ENCODE measurements around the gene SH3PXD2A.
"Not testable (repeated sequence)": the region's sequence is repeated elsewhere in the genome, so short reads cannot be mapped to it uniquely, and the experiment has no call there.

Gene SH3PXD2A

GRCh38 chr10:103849880-103850571 lies 5.3 kb downstream of the SH3PXD2A start:
- DNase-seq = no peak

DNA sequence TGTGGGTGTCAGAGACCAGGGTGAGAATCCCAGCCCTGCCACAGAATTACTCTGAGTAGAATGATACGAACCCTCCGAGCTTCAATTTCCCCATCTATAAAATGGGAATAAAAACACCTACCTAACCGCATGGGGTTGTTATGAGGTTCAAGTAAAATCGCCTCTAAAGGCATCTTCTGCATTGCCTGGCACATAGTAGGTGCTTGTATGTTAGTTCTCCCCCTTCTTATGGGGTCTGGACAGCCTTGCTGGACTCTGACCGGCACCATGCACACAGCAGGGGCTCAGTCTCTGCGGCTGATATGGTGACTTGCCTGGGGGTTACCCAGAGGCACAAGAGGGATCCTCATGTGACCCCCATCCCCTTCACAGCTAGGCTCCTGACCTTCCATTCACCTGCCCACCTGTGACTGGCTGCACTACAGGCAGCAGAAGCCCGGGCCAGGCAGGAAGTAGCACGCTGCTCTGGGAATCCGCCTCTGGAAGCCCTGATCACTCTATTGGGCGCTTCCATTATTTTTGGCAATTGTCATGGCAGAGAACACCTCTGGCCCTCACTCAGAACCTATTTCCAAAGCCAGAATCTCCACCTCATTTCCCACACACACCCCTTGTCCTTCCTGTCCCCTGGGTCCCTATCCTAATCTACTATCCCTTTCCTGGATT lies 6.0 kb downstream of the SH3PXD2A start:
- DNase-seq = no peak

DNA sequence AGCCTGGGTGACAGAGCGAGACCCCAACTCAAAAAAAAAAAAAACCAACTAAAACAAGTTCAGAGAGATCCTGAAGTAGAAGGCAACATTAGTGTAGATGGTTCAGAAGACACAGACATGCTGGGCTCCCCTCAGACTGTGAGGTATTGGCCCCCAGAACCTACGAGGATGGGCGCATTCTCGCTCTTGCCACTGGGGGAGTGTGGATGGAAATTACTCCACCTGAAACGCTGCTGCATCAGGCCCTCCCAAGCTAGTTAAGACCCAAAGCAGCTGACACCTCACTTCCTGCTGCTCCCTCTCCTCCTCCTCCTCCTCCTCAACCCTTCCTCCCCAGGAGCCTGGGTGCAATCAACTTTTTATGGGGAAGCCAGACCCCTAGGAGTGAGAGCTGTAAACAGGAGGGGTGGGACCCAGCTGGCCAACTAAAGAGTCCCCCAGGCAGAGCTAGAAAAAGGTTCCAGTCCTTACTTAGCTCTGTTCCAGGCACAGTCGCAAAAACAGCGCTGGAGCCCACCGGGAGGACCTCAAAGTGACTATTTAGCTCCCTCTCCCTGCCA lies 7.4 kb downstream of the SH3PXD2A start:
- DNase-seq = no peak

- DNase-seq = no peak
Measured at GRCh38 chr10:103847346-103847745, 8.0 kb downstream of the SH3PXD2A start.

DNA sequence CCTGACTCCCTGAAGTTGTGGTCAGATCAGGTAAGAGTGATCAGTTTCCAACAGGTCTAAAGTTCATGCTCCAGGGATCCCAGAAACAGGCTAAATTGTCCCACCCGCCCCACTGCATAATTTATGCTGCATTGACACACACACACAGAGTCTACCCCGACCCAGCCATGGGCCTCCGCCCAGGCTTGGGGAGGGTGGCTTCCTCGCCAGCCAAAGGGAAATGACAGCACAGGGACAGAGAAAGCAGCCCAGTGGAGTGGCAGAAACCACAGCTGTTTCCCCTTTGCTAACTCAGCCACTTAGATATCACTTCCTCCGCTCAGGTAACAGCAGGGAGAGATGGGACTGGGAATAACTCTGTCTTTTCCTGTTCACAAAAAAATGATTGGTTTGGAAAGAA lies 9.4 kb downstream of the SH3PXD2A start:
- DNase-seq = peak; percentile 79

GRCh38 chr10:103845346-103845745 lies 10.0 kb downstream of the SH3PXD2A start:
- not testable (repeated sequence) for DNase-seq

- DNase-seq = no peak
Measured at GRCh38 chr10:103843854-103844570, 11.4 kb downstream of the SH3PXD2A start.

DNA sequence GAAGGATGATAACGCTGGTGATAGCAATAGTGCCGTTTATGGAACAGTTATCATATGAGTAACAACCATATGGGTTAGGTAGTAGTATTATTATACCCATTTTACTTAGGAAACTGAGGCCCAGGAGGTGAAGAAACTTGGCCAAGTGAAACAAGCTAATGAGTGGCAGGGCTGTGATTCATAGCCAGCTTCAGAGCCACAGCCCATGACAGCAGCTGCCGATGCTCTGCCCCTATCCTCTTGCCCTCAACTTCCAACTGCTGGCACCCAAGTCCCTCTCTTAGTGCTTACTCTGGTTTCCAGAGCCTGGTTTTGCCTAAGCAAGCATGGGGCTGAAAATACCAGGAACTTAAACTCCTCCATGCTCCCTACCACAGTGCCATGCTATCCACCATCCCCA lies 12.3 kb downstream of the SH3PXD2A start:
- DNase-seq = no peak

GRCh38 chr10:103842605-103843004 lies 12.8 kb downstream of the SH3PXD2A start:
- no peak for DNase-seq

GRCh38 chr10:103841519-103841918 lies 13.9 kb downstream of the SH3PXD2A start:
- no peak for DNase-seq

GRCh38 chr10:103840740-103841070 lies 14.7 kb downstream of the SH3PXD2A start:
- no peak for DNase-seq

DNA sequence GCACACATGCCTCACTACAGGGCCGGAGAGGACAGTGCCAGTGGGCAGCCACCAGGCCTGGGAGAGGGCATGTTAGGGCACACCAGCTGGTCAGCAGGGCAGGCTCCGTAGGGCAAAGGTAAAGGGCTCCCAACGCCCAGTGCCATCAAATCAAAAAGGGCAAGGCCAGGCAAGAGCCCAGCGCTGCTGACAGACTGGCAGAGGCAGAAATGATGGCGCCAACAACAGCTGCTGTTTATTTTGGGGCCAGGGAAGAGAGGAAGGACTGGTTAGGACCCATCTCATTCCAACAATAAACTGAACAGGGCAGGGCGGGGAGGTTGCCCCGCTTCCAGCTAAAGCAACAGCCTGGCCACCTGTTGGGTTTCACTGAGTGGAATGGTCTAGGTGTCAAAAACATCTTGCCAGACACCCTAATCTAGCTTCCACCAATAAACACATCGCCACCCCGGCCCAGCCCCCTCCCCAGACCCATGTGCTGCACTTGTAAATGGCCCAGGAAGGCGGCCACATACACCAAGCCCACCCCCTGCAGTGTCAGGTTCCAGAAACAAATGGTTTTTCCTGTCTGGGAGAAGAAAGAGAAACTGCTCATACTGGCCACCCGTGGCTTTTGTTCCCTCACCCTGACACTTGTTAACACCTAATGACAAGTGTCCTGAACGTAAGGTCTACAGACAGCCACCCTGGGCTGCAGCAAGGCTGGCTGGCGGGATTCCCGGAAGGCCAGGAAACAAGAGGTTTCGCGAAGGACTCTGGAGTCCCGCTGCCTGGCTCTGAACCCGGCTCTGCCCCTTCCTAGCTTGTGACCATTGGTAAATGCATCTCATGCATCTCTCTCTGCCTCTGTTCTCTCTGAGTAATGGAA lies 15.3 kb downstream of the SH3PXD2A start:
- DNase-seq = peak; percentile 89

DNA sequence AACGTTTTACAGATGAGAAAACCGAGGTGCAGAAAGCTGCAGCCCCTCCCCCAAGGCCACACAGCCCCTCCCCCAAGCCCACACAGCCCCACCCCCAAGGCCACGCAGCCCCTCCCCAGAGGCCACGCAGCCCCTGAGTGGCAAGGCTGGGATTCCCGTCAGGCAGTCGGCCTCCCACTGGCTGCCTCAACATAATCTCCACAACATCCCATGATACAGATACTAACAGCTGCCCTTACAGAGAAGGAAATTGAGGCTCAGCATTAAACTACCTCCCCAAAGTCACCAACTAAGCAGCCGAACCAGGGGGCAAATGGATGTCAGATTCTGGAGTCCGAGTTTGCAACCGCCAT lies 15.9 kb downstream of the SH3PXD2A start:
- DNase-seq = peak; percentile 57

DNA sequence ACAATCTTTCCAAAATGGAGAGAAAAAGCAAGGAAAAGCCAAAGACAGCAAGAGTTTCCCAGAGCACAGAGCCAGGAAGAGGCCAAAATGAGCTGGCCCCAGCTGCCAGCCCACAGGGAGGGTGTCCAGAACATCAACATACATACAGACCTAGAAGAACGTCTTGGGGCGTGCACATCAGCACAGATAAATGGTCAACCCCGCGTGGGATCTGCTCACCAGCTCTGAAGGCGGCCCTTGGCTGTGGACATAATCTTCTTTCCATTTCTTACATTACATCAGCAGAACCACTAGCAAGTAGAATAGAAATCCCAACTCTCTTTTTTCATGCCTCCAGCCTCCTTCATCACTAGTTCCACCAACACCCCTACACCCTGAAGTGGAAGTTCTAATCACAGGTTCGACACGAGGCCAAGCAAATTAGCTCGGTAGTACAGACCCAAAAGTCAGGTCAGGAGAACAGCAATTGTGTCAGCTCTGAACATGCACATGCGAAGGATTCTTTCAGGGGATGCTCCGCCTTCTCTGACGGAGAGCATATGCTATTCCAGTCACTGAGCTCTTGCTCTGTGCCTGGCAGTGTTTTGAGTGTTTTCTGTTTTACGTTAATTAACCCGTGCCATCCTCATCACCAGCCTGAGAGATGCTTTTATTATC lies 16.4 kb downstream of the SH3PXD2A start:
- DNase-seq = peak; percentile 58

- no peak for DNase-seq
Measured at GRCh38 chr10:103838070-103838395, 17.3 kb downstream of the SH3PXD2A start.

- DNase-seq = no peak
Measured at GRCh38 chr10:103837370-103838069, 17.9 kb downstream of the SH3PXD2A start.

GRCh38 chr10:103836861-103837260 lies 18.5 kb downstream of the SH3PXD2A start:
- peak; percentile 62 for DNase-seq

GRCh38 chr10:103836273-103836672 lies 19.1 kb downstream of the SH3PXD2A start:
- DNase-seq = no peak

GRCh38 chr10:103835096-103836050 lies 20.0 kb downstream of the SH3PXD2A start:
- no peak for DNase-seq

DNA sequence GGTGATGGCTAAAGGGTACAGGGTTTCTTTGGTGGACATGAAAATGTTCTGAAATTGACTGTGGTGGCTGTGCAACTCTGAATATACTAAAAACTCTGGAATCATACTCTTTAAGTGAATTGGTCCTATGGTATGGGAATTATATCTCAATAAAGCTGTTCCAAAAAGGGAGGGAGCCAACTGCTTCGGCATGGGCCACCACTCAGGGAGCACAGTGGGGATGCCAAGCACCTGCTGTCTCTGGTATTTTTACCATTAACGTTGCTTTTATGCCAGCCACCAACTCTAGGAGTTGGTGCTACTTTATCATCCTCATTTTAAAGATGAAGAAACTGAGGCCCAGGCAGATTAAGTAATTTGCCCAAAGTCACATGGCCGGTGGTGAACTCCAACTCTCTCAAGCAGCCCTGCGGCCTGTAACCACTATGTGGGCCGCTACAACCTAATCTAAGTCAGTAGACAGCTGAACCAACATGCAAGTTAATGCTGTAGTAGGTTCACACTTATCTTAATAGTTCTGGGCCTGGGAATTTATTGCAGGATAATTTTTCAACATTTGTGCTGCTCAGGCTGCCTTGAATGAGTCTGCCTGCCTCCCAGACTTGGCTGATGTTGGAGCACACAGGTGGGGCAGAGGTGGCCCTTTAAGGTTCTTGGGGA lies 20.8 kb downstream of the SH3PXD2A start:
- DNase-seq = no peak

Data from NCI-H2171 treated with DMSO at 0.1 percent for 48 hours (cell line).